ENCODE results near the gene PFDN2.
"Not testable (repeated sequence)": the region's sequence is repeated elsewhere in the genome, so short reads cannot be mapped to it uniquely, and the experiment has no call there.

Gene PFDN2

GRCh38 chr1:161069241-161069640, 48.6 kb downstream of the PFDN2 start:
- no peak overlapping the region for H3K27ac ChIP-seq
- TF ChIP-seq CTCF (conservative IDR thresholded peaks at IDR 0.05) (no peak), ZFX (IDR thresholded peaks at IDR 0.05) (no peak)

GRCh38 chr1:161068306-161069234, 49.3 kb downstream of the PFDN2 start:
- no peak for TF ChIP-seq ZFX (IDR thresholded peaks at IDR 0.05)
- no peak for TF ChIP-seq CTCF (conservative IDR thresholded peaks at IDR 0.05)
- no peak overlapping the region for H3K27ac ChIP-seq

GRCh38 chr1:161066694-161067093, 51.1 kb downstream of the PFDN2 start:
- TF ChIP-seq ZFX (IDR thresholded peaks at IDR 0.05) (no peak), CTCF (conservative IDR thresholded peaks at IDR 0.05) (no peak)

GRCh38 chr1:161065681-161066080, 52.2 kb downstream of the PFDN2 start:
- not testable (repeated sequence) for H3K27ac ChIP-seq

More at GRCh38 chr1:161066694-161067093, 51.1 kb downstream of the PFDN2 start:
- H3K27ac ChIP-seq, result no peak overlapping the region

GRCh38 chr1:161063936-161064335, 53.9 kb downstream of the PFDN2 start:
- not testable (repeated sequence) for H3K27ac ChIP-seq

- no peak overlapping the region for H3K27ac ChIP-seq
- no peak for TF ChIP-seq ZFX (IDR thresholded peaks at IDR 0.05)
- TF ChIP-seq CTCF (conservative IDR thresholded peaks at IDR 0.05), result no peak
Observed at GRCh38 chr1:161061419-161061818, 56.4 kb downstream of the PFDN2 start.

- H3K27ac ChIP-seq, result no peak overlapping the region
- TF ChIP-seq ZFX (IDR thresholded peaks at IDR 0.05) (no peak), CTCF (conservative IDR thresholded peaks at IDR 0.05) (no peak)
Observed at GRCh38 chr1:161059293-161059692, 58.5 kb downstream of the PFDN2 start.

- TF ChIP-seq ZFX (IDR thresholded peaks at IDR 0.05) (no peak), CTCF (conservative IDR thresholded peaks at IDR 0.05) (no peak)
- no peak overlapping the region for H3K27ac ChIP-seq
Observed at GRCh38 chr1:161054805-161055204, 63.0 kb downstream of the PFDN2 start.

Measured in C4-2B (cell line).